Measurements from ENCODE around the gene GCK. TPM values are rescaled to one million over a fixed set of nuclear protein-coding genes. Genes with fewer than 3 reads are reported as not detected.

GCK gene
- 0.60 and 1.6 TPM in 2 replicates for total RNA-seq (ENCODE audit: low replicate concordance)

GRCh38 chr7:44189286-44189992 lies at the start of gene GCK:
GCK (minus strand) TSS chr7:44189439; CDS start chr7:44188953, 486 bp downstream.

GRCh38 chr7:44200699-44201461 lies 11.6 kb upstream of the GCK start, which contains the start of gene YKT6:
YKT6 (plus strand) TSS chr7:44200978; CDS start chr7:44201136, 158 bp downstream.

DNA sequence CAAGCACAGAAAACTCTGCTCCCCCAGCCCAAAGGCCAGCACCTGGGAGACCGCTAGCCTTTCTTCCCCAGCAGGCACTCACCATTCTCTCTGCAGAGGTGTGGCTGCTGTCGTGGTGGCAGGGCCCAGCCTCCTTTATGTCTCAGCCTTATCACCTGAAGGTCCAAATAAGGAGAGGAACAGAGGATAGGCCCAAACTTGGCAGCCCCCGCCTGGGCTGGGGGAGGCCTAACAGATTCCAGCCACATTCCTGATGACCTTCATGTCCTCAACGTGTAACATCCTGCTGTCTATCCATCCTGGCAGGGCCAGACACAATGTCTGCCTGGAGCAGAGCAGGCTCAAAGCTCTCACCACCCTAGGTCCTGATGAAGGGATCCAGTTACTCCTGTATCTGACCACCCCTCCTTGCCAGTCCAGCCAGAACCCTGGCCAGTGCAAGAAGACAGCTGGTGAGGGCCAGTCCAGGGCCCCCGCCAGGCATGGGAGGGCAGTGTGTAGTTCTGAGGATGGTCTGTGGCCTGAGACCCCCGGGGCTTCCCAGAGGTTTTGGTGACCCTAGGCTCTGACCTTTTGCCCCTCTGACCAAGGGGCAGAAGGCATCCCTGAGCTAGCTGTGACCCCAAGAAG lies 47.9 kb downstream of the GCK start, which contains the start of gene MYL7:
Gene MYL7 (minus strand): TSS at position 112 of the 630 bp plus-strand sequence. CDS start 27 bp downstream, at position 85.

DNA sequence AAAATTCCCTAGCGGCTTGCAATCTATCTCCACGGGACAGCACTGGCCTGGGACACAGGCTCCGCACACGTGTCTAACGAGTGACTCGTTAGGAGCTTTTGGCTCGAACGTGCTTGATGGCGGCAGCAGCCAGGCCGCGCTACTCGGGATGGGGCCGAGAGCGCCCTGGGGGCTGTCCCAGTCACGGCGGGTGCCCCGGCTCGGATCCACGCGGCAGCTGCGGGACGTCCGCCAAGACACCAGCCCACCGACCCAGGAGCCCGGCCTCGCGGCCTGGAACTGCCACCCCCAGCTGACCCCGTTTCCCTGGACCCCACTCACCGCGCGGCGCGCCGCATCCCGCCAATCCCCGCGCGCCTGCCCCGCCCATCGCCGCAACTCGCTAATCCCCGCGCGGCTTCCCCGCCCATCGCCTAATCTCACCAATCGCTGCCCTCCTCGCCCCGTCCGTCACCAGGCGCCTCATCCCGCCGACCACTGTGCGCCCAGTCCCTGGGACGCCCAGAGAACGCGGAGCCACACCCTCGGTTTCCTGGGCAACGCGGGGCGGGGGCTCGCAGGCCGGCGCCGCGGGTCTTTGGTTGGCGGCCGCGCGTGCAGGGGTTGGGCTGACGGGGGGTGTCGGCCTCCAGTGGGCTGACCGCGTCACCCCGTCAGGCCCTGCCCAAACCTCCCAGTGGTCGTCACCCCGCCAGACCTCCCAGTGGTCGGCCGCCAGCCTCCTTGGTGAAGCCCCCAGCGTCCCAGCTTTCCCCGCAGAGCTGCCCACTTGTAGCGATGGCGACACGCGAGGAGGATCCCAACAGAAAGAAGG lies 65.8 kb downstream of the GCK start, which contains the start of gene POLD2:
Gene POLD2 (minus strand): TSS at position 359 of the 814 bp plus-strand sequence. CDS start 1,495 bp downstream, outside the sequence.

GRCh38 chr7:44103923-44104859 lies 85.0 kb downstream of the GCK start, which contains the start of gene AEBP1:
AEBP1 (plus strand) TSS chr7:44104345; CDS start chr7:44104666, 321 bp downstream.

Other genes with a start within 250 kb of the GCK start
- gene SPDYE1, start 191.5 kb downstream of the GCK start, total RNA-seq (ENCODE audit: low replicate concordance): not detected in 2 replicates
- 171 and 262 TPM in 2 replicates for gene DBNL, start 144.7 kb downstream of the GCK start, total RNA-seq (ENCODE audit: low replicate concordance)
- gene PGAM2, start 123.9 kb downstream of the GCK start, total RNA-seq (ENCODE audit: low replicate concordance): 0.75 and 2.5 TPM in 2 replicates
- 8.6 and 15.2 TPM in 2 replicates for gene POLM, start 106.9 kb downstream of the GCK start, total RNA-seq (ENCODE audit: low replicate concordance)
- 80.0 and 122 TPM in 2 replicates for gene AEBP1, start 85.1 kb downstream of the GCK start, total RNA-seq (ENCODE audit: low replicate concordance)
- gene POLD2, start 65.9 kb downstream of the GCK start, total RNA-seq (ENCODE audit: low replicate concordance): 72.0 and 80.7 TPM in 2 replicates
- gene MYL7, start 48.1 kb downstream of the GCK start, total RNA-seq (ENCODE audit: low replicate concordance): 0.82 TPM in 1 of 2 replicates, not detected in the other
- 41.7 and 128 TPM in 2 replicates for gene YKT6, start 11.5 kb upstream of the GCK start, total RNA-seq (ENCODE audit: low replicate concordance)
- 0.23 and 0.59 TPM in 2 replicates for gene CAMK2B, start 136.2 kb upstream of the GCK start, total RNA-seq (ENCODE audit: low replicate concordance)

Measured in smooth muscle cell of the coronary artery (primary cell).